OCI-LY7 (cell line): Measurements from ENCODE around the gene SLC9A3. TPM values are rescaled to one million over a fixed set of nuclear protein-coding genes. Genes with fewer than 3 reads are reported as not detected.

ENCODE experiments used
- BruUV-seq: library from RNA; stranded (reverse); fragments of 400-500 nt; replicated peaks from 2 replicates; lab custom pipeline; 2021; lab: Mats Ljungman, UMichigan
- CTCF ChIA-PET: fragments of 300-600 bp; sonication (Branson Sonifier 250); formaldehyde crosslinking; loops from one replicate; lab custom pipeline; 2022; ENCODE audit warnings: antibody characterized with exemption; ENCODE audit not compliant: unreplicated experiment; lab: Charles Lee
- POLR2A ChIA-PET: fragments of 300-600 bp; sonication (Branson Sonifier 250); formaldehyde crosslinking; loops from one replicate; lab custom pipeline; 2022; ENCODE audit warnings: antibody characterized with exemption; lab: Charles Lee
- DNase-seq: peaks from one replicate; pipeline ENCODE4 v3.0.0-alpha.2; 2015; ENCODE audit warnings: low spot score
- H2AFZ ChIP-seq: fragments of 200-600 bp; sonication (generic), shearing (Covaris generic); 2 replicates; pipeline ENCODE4 v1.6.1; 2014; ENCODE audit warnings: mild to moderate bottlenecking, antibody characterized with exemption, low read length, moderate library complexity
- H3K27ac ChIP-seq: fragments of 200-600 bp; sonication (generic); 2 replicates; pipeline ENCODE4 v1.5.1; 2014; ENCODE audit warnings: mixed run types, low read depth, mild to moderate bottlenecking, moderate library complexity, low read length, inconsistent platforms; ENCODE audit not compliant: poor library complexity, severe bottlenecking
- H3K36me3 ChIP-seq: fragments of 200-600 bp; sonication (generic); 2 replicates; pipeline ENCODE4 v1.6.1; 2014; ENCODE audit warnings: mild to moderate bottlenecking, antibody characterized with exemption, low read length, moderate library complexity, mixed read lengths; ENCODE audit not compliant: insufficient read depth
- H3K4me1 ChIP-seq: fragments of 200-600 bp; sonication (generic); 2 replicates; pipeline ENCODE4 v1.5.1; 2014; ENCODE audit warnings: mild to moderate bottlenecking, low read length; ENCODE audit not compliant: insufficient read depth, poor library complexity, severe bottlenecking
- H3K4me2 ChIP-seq: fragments of 200-600 bp; sonication (generic); 2 replicates; pipeline ENCODE4 v1.6.1; 2014; ENCODE audit warnings: mild to moderate bottlenecking, low read length
- H3K4me3 ChIP-seq: fragments of 200-600 bp; sonication (generic); 2 replicates; pipeline ENCODE4 v1.5.1; 2014; ENCODE audit warnings: mild to moderate bottlenecking, low read depth, low read length; ENCODE audit not compliant: poor library complexity, severe bottlenecking
- H3K79me2 ChIP-seq: fragments of 200-600 bp; sonication (generic); 2 replicates; pipeline ENCODE4 v1.6.1; 2016; ENCODE audit warnings: low read depth, mild to moderate bottlenecking, low read length, moderate library complexity, mixed read lengths; ENCODE audit not compliant: insufficient read depth
- H3K9me2 ChIP-seq: fragments of 200-600 bp; sonication (generic); 2 replicates; pipeline ENCODE4 v1.6.1; 2016; ENCODE audit warnings: mild to moderate bottlenecking, low read length, mixed read lengths; ENCODE audit not compliant: insufficient read depth
- H3K9me3 ChIP-seq: fragments of 200-600 bp; sonication (generic); 2 replicates; pipeline ENCODE4 v1.6.1; 2014; ENCODE audit warnings: mild to moderate bottlenecking, mixed run types, low read length, mixed read lengths
- H4K20me1 ChIP-seq: fragments of 200-600 bp; sonication (generic); 2 replicates; pipeline ENCODE4 v1.6.1; 2014; ENCODE audit warnings: mild to moderate bottlenecking, antibody characterized with exemption, low read length, moderate library complexity, mixed read lengths; ENCODE audit not compliant: insufficient read depth
- EZH2phosphoT487 ChIP-seq: fragments of 200-600 bp; sonication (generic); IDR thresholded peaks from 2 replicates; pipeline ENCODE4 v1.6.1; 2018; ENCODE audit warnings: low read depth, borderline replicate concordance, mild to moderate bottlenecking, mixed run types, antibody characterized with exemption, low read length, moderate library complexity, mixed read lengths
- intact Hi-C: fragments of 100-400 bp; cut with micrococcal nuclease; formaldehyde crosslinking; loops from one replicate; pipeline ENCODE4 v1.10.0; 2022; ENCODE audit not compliant: unreplicated experiment
- total RNA-seq, 2 experiments: library from RNA; depleted of rRNA in 1 of 2; stranded (reverse); fragments of >200 nt in 1 of 2; shearing (Covaris generic) in 1 of 2; gene quantifications; 2 replicates each; pipeline ENCODE4 v1.2.3, GENCODE V29; 2014 to 2022
- TF ChIP-seq, protein P1 (sequence below): fragments of 200-600 bp; sonication (generic); conservative IDR thresholded peaks from 2 replicates; pipeline ENCODE4 v1.5.1; 2014; ENCODE audit warnings: mild to moderate bottlenecking, antibody characterized with exemption, low read length, moderate library complexity, mixed read lengths

SLC9A3 gene
- total RNA-seq, 2 experiments from 2014 or later = 2.0 to 4.3 TPM

DNA sequence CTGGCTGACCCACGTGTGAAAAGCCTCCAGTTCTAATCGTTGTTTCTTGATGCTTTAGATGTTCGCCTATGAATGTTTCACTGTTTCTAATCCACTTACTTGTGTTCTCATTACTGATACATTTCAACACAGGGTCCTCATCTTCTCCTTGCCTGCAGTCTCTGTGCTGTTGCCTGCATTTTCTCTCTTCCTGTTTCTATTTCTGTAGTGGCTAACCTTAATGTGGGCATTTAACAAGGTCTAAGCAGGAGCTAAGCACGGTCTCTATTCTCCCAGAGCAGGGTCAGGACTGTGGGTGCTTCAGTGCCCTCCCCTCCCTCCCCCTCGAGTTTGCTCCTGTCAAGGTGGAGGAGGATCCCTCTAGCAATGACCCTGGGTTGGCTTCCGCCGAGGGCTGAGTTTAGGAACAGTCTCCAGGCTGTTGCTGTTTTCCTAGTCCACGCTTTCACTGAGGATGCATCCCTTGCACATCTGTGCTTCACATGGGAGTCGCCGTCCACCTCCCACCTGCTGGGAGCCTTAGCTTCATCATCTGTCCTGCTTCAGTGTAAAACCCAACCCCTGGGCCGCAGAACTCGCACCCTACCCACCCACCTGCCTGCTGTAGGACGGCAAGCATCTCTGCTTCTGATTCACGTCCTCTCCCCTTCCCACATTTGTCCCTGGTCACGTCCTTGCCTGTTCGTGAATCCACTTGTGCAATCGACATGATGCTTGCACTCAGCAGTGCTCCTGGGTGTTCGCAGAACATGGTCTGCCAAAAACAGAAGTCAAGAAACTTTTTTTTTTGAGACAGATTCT lies 83.6 kb downstream of the SLC9A3 start:
- no peak overlapping the region for H3K4me2 ChIP-seq
- peaks cover 14% of the 10 kb centered on the region; the same call in 1 of the 2 replicates for H3K79me2 ChIP-seq
- H3K4me1 ChIP-seq = peaks cover 27% of the 10 kb centered on the region
- CTCF ChIA-PET = no interaction called here
- no peaks in the 10 kb centered on the region for H3K9me2 ChIP-seq
- H4K20me1 ChIP-seq = no peaks in the 10 kb centered on the region
- intact Hi-C loops = no loop called here
- no peak overlapping the region for H3K27ac ChIP-seq
- no peak overlapping the region for H3K4me3 ChIP-seq
- POLR2A ChIA-PET = no interaction called here
- H3K9me3 ChIP-seq = no peaks in the 10 kb centered on the region
- no peak for DNase-seq
- H3K36me3 ChIP-seq = no peaks in the 10 kb centered on the region
- TF ChIP-seq, protein P1, sequence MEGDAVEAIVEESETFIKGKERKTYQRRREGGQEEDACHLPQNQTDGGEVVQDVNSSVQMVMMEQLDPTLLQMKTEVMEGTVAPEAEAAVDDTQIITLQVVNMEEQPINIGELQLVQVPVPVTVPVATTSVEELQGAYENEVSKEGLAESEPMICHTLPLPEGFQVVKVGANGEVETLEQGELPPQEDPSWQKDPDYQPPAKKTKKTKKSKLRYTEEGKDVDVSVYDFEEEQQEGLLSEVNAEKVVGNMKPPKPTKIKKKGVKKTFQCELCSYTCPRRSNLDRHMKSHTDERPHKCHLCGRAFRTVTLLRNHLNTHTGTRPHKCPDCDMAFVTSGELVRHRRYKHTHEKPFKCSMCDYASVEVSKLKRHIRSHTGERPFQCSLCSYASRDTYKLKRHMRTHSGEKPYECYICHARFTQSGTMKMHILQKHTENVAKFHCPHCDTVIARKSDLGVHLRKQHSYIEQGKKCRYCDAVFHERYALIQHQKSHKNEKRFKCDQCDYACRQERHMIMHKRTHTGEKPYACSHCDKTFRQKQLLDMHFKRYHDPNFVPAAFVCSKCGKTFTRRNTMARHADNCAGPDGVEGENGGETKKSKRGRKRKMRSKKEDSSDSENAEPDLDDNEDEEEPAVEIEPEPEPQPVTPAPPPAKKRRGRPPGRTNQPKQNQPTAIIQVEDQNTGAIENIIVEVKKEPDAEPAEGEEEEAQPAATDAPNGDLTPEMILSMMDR = no peak
- TF ChIP-seq EZH2phosphoT487 = no peak
- BruUV-seq = no TSS peak
- H2AFZ ChIP-seq = no peak overlapping the region

DNA sequence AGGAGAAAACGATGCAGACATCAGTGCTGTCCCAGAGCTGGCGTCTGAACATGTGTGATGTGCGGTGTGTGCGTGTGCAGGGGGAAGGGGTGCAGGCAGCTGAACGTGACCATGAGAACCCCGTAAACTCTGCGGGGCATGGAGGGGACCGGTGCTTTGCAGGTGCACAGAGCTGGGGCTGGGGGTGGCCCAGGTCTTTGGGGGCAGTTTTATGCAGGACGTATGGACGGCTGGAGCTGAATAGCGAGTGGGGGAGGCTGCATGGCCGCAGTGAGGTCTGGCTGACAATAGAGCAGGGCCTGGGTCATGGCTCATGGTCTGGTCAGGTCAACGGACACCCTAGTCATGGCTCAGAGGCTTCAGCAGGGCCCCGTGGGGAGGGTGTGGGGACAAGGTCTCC lies 84.6 kb downstream of the SLC9A3 start:
- intact Hi-C loops = no loop called here
- CTCF ChIA-PET = no interaction called here

More for the DNA sequence above, 84.6 kb downstream of the SLC9A3 start:
- Histone ChIP-seq H4K20me1 (no peaks in the 10 kb centered on the region), H3K36me3 (no peaks in the 10 kb centered on the region), H3K9me3 (no peaks in the 10 kb centered on the region), H2AFZ (no peak overlapping the region), H3K79me2 (peaks cover 14% of the 10 kb centered on the region; the same call in 1 of the 2 replicates), H3K4me3 (no peak overlapping the region), H3K4me1 (peaks cover 27% of the 10 kb centered on the region), H3K4me2 (no peak overlapping the region), H3K9me2 (no peaks in the 10 kb centered on the region), H3K27ac (no peak overlapping the region)
- TF ChIP-seq EZH2phosphoT487 = no peak
- TF ChIP-seq, protein P1 = no peak
- DNase-seq = no peak
- no TSS peak for BruUV-seq
- POLR2A ChIA-PET = no interaction called here
